PC-3 (cell line): ENCODE measurements around the gene TMEM79.

Experiments
- CTCF ChIP-seq: fragments of 300-600 bp; sonication (generic); conservative IDR thresholded peaks from 2 replicates; pipeline ENCODE4 v1.5.1; 2017; ENCODE audit warnings: antibody characterized with exemption, low read depth, mild to moderate bottlenecking, low read length
- EZH2phosphoT487 ChIP-seq: fragments of 300-600 bp; sonication (generic); IDR thresholded peaks from 2 replicates; pipeline ENCODE4 v1.6.1; 2018; ENCODE audit warnings: mild to moderate bottlenecking, antibody characterized with exemption, low read length, borderline replicate concordance

GRCh38 chr1:156284112-156284511 lies at the start of gene TMEM79:
- TF ChIP-seq CTCF (no peak), EZH2phosphoT487 (no peak)
